Ascending aorta (tissue), 2 donors: ENCODE measurements around the gene BATF. TPM values are rescaled to one million over a fixed set of nuclear protein-coding genes. Genes with fewer than 3 reads are reported as not detected.

Experiments used
- DNase-seq, 2 donors: peaks; one replicate each; pipeline ENCODE4 v3.0.0-alpha.2; 2019; ENCODE audit warnings: low spot score in 2 of 2
- H3K27ac ChIP-seq, 2 donors: fragments of 200-600 bp; sonication (generic); one replicate each; pipeline ENCODE4 v1.5.1; 2016 to 2017; ENCODE audit warnings: mild to moderate bottlenecking in 1 of 2
- H3K27me3 ChIP-seq: fragments of 200-600 bp; sonication (generic); one replicate; pipeline ENCODE4 v1.5.1; 2017
- H3K36me3 ChIP-seq, 2 donors: fragments of 200-600 bp; sonication (generic); one replicate each; pipeline ENCODE4 v1.5.1; 2016
- H3K4me1 ChIP-seq, 2 donors: fragments of 200-600 bp; sonication (generic); one replicate each; pipeline ENCODE4 v1.5.1; 2016 to 2017; ENCODE audit warnings: mild to moderate bottlenecking in 1 of 2
- H3K4me3 ChIP-seq, 2 donors: fragments of 200-600 bp; sonication (generic); one replicate each; pipeline ENCODE4 v1.5.1; 2016 to 2017; ENCODE audit warnings: mild to moderate bottlenecking in 1 of 2
- H3K9me3 ChIP-seq, 2 donors: fragments of 200-600 bp; sonication (generic); one replicate each; pipeline ENCODE4 v1.5.1; 2016
- intact Hi-C: fragments of 100-400 bp; cut with DNase I; formaldehyde crosslinking; loops from one replicate; pipeline ENCODE4 v1.15.1; 2023
- total RNA-seq: library from RNA; depleted of rRNA; stranded (reverse); fragments of >200 nt; gene quantifications from one replicate; pipeline ENCODE4 v1.1.0, GENCODE V29; 2016
- TF ChIP-seq, protein P1 (sequence below), 3 experiments: fragments of 200-600 bp in 2 of 3; fragments of 450-650 bp in 1 of 3; sonication (generic) in 2 of 3; IDR thresholded peaks; one replicate each; pipeline ENCODE4 v1.5.1; 2016 to 2019; ENCODE audit warnings: antibody characterized with exemption in 3 of 3, mild to moderate bottlenecking in 1 of 3, moderate library complexity in 1 of 3

The BATF gene
- total RNA-seq, 1 donor from 2014 or later: not detected

DNA sequence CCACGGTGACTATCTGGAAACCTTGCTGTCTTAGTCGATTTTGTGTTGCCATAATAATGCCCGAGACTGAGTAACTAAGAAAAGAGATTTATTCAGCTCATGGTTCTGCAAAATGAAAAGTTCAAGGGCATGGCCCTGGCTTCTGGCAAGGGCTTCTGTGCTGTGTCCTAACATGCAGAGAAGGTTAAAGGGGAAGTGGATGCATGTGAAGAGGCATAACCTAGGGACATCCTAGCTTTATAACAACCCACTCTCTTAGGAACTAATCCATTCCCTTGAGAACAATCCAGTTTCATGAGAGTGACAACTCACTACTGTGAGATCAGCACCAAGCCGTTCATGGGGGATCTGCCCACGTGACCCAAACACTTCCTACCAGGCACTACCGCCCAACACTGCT is 67.7 kb downstream of the BATF start:
- no peak overlapping the region for H3K27ac ChIP-seq
- DNase-seq: no peak
- no peaks in the 10 kb centered on the region for H3K27me3 ChIP-seq
- H3K4me3 ChIP-seq: no peak overlapping the region
- TF ChIP-seq, protein P1, sequence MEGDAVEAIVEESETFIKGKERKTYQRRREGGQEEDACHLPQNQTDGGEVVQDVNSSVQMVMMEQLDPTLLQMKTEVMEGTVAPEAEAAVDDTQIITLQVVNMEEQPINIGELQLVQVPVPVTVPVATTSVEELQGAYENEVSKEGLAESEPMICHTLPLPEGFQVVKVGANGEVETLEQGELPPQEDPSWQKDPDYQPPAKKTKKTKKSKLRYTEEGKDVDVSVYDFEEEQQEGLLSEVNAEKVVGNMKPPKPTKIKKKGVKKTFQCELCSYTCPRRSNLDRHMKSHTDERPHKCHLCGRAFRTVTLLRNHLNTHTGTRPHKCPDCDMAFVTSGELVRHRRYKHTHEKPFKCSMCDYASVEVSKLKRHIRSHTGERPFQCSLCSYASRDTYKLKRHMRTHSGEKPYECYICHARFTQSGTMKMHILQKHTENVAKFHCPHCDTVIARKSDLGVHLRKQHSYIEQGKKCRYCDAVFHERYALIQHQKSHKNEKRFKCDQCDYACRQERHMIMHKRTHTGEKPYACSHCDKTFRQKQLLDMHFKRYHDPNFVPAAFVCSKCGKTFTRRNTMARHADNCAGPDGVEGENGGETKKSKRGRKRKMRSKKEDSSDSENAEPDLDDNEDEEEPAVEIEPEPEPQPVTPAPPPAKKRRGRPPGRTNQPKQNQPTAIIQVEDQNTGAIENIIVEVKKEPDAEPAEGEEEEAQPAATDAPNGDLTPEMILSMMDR (IDR thresholded peaks at IDR 0.05): no peak
- no peaks in the 10 kb centered on the region for H3K9me3 ChIP-seq
- no peaks in the 10 kb centered on the region for H3K4me1 ChIP-seq
- intact Hi-C loops: no loop called here
- H3K36me3 ChIP-seq: no peaks in the 10 kb centered on the region

DNA sequence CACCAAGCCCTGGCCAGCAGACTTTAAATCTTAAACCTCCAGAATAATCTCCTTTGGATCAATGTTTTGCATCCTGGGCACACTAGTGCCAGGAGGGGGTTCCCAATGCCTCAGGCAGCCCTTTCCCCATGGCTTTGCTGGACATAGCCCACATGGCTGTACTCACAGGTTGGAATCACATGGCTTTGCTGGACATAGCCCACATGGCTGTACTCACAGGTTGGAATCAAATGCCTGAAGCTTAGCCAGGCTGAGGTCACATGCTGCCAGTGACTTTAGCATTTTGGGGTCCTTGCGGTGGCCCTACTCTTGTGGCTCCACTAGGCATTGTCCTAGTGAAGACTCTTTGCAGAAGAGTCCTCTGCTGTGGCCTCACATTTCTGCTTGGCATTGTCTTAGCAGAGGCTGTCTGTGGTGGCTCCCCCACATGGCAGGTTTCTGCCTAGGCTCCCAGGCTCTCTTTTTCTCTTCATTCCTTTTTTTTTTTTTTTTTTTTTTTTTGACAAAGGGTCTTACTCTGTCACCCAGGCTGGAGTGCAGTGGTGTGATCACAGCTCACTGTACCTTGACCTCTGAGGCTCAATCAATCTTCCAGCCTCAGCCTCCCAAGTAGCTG is 69.2 kb downstream of the BATF start:
- Histone ChIP-seq H3K4me1 (no peaks in the 10 kb centered on the region), H3K27me3 (no peaks in the 10 kb centered on the region), H3K36me3 (no peaks in the 10 kb centered on the region), H3K27ac (no peak overlapping the region), H3K9me3 (no peaks in the 10 kb centered on the region), H3K4me3 (no peak overlapping the region)
- no peak for DNase-seq
- intact Hi-C loops: no loop called here
- TF ChIP-seq, protein P1 (IDR thresholded peaks at IDR 0.05): no peak

DNA sequence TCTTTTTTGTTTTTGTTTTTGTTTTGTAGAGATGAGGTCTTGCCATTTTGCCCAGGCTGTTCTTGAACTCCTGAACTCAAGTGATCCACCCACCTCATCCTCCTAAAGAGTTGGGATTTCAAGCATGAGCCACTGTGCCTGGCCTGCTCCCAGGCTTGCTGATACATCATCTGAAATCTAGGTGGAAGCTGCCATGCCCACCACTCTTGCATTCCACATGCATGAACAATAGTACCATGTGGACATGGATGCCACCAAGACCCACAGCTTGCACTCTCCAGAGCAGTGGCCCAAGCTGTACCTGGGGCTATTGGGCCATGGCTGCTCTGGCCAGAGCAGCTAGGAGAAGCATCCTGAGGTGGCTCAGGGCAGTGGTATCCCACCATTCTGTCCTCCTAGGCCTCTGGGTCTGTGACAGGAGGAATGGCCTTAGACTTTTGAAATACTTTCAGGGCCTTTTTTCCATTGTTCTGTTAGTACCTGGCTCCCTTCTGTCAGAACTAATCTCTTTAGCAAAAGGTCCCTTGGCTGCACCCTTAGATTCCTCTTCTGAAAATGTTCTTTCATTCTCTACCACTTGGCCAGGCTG is 69.8 kb downstream of the BATF start:
- DNase-seq: no peak
- Histone ChIP-seq H3K4me3 (no peak overlapping the region), H3K27me3 (no peaks in the 10 kb centered on the region), H3K4me1 (no peaks in the 10 kb centered on the region), H3K27ac (no peak overlapping the region), H3K9me3 (no peaks in the 10 kb centered on the region), H3K36me3 (no peaks in the 10 kb centered on the region)
- TF ChIP-seq, protein P1 (IDR thresholded peaks at IDR 0.05): no peak
- intact Hi-C loops: no loop called here

DNA sequence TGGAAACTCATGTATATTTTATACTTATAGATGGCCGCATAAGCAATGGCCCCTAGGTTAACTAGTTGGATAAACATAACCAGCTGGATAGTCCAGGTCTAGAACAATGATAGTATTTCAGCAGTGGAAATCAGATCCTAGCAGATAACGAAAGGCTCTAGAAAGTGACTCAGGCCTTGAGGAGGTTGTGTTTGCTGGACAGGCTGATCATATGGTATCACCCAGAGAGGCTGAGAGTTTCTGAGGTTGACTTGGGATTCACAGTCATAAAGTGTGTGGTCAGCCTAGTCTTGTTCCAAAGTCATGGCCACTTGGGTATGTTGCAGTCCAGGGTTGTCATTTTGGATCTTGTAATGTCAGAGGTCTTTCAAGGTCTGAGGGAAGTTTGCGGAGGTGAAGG is 73.0 kb downstream of the BATF start:
- Histone ChIP-seq H3K9me3 (no peaks in the 10 kb centered on the region), H3K36me3 (no peaks in the 10 kb centered on the region), H3K4me1 (no peaks in the 10 kb centered on the region), H3K27me3 (no peaks in the 10 kb centered on the region), H3K27ac (no peak overlapping the region), H3K4me3 (no peak overlapping the region)
- intact Hi-C loops: no loop called here
- DNase-seq: no peak
- TF ChIP-seq, protein P1 (IDR thresholded peaks at IDR 0.05): no peak

Other genes with a start within 250 kb of the BATF start
- gene FOS, start 243.6 kb upstream of the BATF start, total RNA-seq: 4,268 TPM
- 213 TPM for gene JDP2, start 94.4 kb upstream of the BATF start, total RNA-seq
- 3.4 TPM for gene FLVCR2, start 56.2 kb downstream of the BATF start, total RNA-seq
- 2.3 TPM for gene ERG28, start 138.4 kb downstream of the BATF start, total RNA-seq
- gene TTLL5, start 138.8 kb downstream of the BATF start, total RNA-seq: 43.1 TPM